Stimulated activated CD4-positive, alpha-beta T cell treated with anti-CD3 and anti-CD28 coated beads, Interleukin-15, amount 100 ng/mL, for 24 hours (primary cell): ENCODE data around the gene UBQLN2.
A peak's percentile ranks its signal among the peaks of the same experiment; 100 is the strongest.
"Not testable (repeated sequence)": the region's sequence is repeated elsewhere in the genome, so short reads cannot be mapped to it uniquely, and the experiment has no call there.

Experiments used
- DNase-seq: peaks from one replicate; pipeline ENCODE4 v3.0.0-alpha.2; 2020

Gene UBQLN2

DNA sequence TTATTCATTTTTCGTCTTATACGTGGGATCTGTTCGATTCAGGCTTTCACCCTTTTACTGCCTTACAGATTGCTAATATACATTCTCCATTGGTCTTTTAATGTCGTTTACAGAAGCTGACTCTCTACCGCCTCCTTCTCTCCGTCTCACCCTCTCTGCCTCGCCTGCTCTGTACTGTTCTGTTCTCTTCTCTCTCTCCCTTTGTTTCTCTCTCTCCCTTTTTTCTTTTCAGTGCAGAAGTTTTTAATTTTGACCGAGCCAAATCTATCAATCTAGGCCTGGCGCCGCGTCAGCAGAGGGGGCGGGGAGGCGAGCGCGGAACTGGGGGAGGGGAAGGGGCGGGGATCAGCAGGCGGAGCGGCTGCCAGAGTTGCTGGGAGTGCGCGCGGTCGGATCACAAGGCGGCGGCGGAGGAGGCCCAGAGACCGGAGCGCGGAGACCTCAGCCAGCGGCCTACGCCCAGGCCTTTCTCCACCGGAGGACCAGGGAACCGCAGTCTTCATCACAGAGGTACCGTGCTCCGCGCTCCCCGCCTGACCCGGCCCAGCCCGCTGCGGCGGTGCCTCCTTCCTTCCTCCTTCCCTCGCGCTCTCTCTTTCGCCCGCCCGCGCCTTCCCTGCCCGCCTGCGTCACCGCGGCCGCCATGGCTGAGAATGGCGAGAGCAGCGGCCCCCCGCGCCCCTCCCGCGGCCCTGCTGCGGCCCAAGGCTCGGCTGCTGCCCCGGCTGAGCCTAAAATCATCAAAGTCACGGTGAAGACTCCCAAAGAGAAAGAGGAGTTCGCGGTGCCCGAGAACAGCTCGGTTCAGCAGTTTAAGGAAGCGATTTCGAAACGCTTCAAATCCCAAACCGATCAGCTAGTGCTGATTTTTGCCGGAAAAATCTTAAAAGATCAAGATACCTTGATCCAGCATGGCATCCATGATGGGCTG lies at the start of gene UBQLN2:
UBQLN2 (plus strand) TSS at position 397 of the 931 bp plus-strand sequence; CDS start at position 644, 247 bp downstream.
- DNase-seq, result peak; percentile 83

DNA sequence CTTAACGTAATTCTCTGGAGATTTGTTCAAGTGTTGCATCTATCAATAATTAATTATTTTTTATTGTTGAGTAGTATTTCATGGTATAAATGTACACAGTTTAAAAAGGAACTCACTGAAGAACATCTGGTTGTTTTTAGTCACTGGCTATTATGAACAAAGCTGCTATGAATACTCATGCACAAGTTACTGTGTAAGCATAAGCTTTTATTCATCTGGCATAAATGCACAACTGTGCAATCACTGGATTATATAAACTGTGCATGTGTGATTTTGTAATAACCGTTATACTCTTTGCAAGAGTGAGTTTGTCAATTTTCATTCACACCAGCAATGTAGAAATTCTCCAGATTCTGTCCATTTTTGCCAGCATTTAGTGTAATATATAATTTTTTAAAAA lies 43.8 kb upstream of the UBQLN2 start:
- no peak for DNase-seq

DNA sequence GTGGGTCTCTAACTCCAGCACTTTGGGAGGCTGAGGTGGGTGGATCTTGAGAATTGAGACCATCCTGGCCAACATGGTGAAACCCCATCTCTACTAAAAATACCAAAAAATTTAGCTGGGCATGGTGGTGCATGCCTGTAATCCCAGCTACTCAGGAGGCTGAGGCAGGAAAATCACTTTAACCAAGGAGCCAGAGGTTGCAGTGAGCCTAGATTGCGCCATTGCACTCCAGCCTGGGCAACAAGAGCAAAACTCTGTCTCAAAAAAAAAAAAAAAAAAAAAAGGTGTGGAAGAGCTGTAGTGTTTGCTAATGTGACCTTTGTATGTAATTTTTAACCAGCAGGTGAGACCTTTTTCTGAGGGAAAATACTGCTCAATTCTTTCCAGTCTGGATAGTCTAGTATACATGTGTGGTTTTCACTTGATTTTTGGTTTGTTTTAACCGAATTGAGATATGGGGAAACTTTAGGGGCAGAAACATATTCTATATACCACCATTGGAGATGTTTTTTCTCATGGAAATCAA lies 33.9 kb upstream of the UBQLN2 start:
- DNase-seq, result not testable (repeated sequence)

DNA sequence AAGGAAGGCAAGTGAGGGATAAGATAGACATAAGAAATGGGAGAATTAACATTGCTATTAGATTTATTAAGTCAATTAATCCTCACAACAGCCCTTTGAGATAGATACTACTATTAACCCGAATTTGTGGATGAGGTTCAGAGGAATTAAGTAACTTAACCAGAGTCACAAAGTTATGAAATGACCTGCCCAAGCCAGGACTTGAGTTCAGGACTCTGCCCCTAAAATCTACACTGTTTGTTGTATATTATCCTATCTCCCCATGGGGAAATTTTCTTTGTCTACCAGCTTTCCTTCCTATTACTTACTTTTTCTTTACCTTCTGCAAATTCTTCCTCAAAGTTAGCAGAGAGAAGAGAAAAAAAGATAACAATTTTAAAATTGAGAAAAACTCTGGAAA lies 33.4 kb upstream of the UBQLN2 start:
- no peak for DNase-seq

DNA sequence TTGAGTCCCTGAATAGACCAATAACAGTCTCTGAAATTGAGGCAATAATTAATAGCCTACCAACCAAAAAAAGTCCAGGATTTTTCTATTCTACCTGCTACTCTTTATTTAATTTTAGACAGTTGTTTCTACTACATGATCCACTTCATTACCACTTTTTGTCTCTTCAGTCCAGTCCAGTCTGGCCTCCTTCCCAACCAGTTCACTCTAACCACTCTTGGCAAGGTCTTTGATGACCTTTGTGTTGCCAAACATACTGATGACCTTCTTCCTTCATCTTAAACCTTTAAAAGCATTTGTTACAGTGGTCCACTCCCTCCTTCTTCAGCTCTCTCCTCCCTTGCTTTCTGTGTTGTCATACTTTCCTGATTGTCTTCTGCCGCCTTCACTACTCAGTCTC lies 12.8 kb upstream of the UBQLN2 start:
- DNase-seq, result no peak

DNA sequence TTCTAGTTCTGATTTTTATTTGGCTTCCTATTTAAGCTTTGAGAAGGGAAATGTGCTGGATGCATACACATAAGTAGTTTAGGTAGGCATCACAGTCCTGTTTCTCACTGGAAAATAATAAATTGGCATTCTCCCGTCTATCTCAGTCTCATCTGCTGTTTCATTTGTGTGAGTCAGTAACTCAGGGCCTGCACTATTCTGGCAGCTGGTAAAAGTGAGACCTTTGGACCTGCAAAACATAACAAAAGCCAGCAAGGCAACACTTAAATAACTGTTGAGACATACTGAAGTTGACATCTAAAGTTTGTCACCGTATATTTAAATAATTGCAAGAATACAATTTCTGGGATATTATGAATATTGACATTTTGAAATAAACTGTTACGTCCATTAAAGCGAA lies 8.6 kb upstream of the UBQLN2 start:
- no peak for DNase-seq

DNA sequence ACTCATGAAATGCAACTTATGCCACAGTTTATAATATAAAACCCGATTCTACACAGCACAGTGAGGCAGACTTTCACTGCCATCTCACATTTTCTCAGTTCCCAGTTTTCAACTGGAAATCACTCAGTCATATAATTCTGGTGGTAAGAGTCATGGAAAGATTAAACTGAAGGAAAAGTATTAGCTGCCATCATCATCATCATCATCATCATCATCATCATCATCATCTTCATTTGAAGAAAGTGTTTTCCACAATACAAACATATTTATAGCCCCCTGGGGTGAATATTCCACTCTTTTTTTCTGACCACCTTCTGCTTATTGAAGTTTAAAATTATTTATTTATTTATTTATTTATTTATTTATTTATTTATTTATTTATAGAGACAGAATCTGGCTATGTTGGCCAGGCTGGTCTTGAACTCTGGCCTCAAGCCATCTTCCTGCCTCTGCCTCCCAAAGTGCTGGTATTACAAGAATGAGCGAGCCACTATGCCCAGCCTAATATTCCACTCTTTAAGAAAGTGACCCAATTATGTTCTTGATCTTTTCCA lies 6.0 kb upstream of the UBQLN2 start:
- no peak for DNase-seq

DNA sequence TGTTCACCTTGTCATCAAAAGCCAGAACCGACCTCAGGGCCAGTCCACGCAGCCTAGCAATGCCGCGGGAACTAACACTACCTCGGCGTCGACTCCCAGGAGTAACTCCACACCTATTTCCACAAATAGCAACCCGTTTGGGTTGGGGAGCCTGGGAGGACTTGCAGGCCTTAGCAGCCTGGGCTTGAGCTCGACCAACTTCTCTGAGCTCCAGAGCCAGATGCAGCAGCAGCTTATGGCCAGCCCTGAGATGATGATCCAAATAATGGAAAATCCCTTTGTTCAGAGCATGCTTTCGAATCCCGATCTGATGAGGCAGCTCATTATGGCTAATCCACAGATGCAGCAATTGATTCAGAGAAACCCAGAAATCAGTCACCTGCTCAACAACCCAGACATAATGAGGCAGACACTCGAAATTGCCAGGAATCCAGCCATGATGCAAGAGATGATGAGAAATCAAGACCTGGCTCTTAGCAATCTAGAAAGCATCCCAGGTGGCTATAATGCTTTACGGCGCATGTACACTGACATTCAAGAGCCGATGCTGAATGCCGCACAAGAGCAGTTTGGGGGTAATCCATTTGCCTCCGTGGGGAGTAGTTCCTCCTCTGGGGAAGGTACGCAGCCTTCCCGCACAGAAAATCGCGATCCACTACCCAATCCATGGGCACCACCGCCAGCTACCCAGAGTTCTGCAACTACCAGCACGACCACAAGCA lies 898 bp downstream of the UBQLN2 start:
- DNase-seq, result peak; percentile 44

DNA sequence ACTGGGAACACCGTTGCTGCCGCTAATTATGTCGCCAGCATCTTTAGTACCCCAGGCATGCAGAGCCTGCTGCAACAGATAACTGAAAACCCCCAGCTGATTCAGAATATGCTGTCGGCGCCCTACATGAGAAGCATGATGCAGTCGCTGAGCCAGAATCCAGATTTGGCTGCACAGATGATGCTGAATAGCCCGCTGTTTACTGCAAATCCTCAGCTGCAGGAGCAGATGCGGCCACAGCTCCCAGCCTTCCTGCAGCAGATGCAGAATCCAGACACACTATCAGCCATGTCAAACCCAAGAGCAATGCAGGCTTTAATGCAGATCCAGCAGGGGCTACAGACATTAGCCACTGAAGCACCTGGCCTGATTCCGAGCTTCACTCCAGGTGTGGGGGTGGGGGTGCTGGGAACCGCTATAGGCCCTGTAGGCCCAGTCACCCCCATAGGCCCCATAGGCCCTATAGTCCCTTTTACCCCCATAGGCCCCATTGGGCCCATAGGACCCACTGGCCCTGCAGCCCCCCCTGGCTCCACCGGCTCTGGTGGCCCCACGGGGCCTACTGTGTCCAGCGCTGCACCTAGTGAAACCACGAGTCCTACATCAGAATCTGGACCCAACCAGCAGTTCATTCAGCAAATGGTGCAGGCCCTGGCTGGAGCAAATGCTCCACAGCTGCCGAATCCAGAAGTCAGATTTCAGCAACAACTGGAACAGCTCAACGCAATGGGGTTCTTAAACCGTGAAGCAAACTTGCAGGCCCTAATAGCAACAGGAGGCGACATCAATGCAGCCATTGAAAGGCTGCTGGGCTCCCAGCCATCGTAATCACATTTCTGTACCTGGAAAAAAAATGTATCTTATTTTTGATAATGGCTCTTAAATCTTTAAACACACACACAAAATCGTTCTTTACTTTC lies 1.8 kb downstream of the UBQLN2 start:
- peak; percentile 11 for DNase-seq

DNA sequence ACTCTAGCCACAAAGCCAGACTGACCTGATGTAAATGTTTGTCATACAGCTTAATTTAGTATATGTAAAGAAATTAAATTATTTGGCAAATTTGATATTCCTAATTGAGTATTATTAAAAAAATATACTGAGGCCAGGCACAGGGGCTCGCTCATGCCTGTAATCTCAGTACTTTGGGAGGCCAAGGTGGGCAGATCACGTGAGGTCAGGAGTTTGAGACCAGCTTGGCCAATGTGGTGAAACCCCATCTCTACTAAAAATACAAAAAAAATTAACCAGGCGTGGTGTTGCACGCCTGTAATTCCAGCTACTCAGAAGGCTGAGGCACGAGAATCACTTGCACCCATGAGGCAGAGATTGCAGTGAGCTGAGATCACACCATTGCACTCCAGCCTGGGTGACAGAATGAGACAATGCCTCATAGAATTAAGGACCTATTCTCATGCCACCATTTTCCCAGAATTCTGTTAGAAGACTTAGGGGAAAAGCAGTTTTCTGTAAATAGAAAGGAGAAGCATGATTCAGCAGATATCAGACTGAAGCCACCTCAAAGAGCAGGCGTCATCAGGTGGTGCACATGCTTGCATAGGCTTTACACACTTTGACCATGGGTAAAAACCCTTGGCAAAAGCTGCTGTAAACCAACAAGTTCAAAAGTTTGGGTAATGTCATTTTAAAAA lies 6.1 kb downstream of the UBQLN2 start:
- peak; percentile 4 for DNase-seq

DNA sequence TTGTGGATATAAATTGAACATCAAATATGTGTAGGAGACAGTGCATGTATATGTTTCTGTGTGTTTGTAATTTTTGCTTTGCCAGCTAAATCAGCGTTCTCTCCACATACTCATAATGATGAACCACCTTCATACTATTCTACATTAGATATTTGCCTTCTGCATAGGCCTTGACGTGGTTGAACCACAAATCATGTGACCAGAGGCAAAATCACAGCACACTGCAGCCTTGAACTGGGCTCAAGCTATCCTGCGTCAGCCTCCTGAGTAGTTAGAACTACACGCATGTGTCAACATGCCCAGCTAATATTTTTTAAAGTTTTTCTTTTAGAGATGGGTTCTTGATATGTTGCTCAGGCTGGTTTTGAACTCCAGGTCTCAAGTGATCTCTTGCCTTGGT lies 9.5 kb downstream of the UBQLN2 start:
- no peak for DNase-seq

DNA sequence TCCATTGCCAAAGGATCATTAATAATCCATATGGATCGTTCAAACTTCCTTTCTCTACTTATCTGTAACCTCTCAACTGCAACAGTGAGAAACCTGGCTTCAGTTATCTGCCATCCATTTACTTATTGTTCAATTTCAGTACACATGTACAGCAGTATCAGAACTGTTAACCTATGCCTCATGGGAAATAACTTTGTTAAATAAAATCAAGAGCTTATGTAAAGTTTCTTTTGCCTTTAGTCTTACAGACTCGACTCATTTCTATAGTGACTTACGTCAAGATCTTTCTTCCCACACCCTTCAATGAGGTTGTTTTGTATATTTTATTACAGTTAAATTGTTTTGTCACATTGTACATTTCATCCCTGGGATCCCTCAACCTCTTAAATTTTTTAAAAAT lies 11.4 kb downstream of the UBQLN2 start:
- no peak for DNase-seq

DNA sequence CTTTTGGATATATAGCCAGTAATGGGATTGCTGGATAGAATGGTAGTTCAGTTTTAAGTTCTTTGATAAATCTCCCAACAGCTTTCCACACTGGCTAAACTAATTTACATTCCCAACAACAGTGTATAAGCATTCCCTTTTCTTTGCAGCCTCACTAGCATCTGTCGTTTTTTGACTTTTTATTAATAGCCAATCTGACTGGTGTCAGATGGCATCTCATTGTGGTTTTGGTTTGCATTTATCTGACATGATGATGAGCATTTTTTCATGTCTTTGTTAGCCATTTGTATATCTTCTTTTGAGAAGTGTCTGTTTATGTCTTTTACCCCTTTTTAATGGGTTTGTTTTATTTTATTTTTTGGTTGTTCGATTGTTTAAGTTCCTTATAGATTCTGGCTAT lies 13.3 kb downstream of the UBQLN2 start:
- no peak for DNase-seq

DNA sequence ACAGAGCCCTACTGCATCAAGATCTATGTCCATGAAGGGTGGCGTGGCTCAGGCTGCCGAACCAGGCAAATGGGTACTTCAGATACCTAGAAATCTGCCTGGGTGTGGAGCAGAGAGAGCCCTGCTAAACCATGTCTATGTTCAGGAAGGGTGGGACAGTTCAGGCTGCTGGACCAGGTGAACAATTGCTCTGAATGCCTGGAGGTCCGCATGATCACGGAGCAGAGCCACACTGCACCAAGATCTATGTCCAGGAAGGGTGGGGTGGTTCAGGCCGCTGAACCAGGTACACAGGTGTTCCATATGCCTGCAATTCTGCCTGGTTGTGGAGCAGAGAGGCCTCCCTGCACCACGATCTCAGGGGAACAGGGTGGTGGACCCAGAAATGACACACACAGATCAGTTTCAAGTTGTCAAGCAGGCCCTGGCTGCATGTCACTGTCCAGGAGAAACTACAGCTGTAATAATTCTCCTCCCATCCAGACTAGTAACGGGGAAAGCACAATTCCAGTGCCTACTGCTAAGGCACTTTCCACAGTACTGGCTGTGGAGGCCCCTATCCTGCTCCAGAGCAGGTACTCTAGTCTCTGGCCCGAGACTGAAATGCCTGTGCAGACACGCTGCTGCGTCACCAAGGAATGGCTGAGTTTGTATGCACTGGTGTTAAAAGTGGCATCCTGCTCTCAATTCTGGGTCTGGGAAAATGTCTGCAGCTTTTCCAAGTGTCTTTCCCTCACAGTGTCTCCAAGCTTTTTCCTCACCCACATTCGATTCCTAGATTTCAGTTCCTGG lies 25.2 kb downstream of the UBQLN2 start:
- DNase-seq, result no peak

DNA sequence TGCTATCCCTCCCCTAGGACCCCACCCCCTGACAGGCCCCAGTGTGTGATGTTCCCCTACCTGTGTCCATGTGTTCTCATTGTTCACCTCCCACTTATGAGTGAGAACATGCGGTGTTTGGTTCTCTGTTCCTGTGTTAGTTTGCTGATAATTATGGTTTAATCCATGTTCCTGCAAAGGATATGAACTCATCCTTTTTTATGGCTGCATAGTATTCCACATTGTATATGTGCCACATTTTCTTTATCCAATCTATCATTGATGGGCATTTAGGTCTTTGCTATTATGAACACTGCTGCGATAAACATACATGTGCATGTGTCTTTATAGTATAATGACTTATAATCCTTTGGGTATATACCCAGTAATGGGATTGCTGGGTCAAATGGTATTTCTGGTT lies 28.4 kb downstream of the UBQLN2 start:
- DNase-seq, result not testable (repeated sequence)

DNA sequence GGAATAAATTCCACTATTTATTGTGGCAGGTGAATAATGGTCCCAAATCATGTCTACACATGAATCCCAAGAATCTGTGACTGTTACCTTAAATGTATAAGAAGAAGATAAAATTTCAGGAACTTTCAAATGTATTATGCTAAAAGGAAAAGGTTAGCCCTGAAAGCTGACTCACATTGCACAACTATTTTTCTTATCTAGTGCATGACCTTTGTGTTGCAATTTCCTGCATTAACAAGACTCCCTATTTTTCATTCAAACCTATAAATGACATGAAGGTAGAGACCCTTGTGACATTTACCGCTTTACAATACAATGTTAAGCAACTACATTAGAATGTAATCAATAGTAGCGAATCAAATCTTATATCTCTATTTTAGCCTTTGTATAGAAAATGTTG lies 36.7 kb downstream of the UBQLN2 start:
- no peak for DNase-seq

DNA sequence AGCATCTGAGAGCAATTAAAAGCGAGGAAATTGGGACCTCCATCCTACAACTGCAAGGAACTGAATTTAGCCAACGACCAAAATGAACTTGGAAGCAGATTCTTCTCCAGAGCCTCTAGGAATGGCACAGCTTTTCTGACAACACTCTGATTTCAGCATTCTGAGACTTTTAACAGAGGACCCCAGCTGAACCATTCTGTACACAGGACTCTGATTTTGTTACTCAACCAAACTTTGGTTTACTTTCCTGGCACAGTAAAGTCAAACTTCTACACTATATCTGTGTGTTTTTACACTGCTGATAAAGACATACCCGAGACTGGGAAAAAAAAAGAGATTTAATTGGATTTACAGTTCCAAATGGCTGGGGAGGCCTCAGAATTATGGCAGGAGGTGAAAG lies 37.6 kb downstream of the UBQLN2 start:
- no peak for DNase-seq

DNA sequence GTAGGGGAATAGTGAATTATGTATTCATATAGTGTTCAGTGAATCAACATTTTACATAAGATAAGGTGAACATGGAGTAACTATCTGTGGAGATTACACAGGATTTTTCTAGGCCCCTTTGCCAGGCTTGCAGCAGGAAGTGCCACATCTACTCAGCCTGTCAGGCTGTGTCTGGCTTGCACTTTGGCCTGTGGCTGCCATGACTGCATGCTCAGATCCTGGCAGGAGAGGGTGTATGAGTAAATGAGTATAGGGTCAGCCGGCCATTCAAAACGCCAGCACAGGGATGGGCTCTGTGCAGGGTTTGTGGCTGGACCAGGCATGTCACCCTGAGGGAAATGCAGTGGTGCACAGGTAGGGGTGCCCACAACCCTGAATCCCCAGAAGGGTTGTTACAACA lies 51.9 kb downstream of the UBQLN2 start:
- no peak for DNase-seq
